Calu3 (cell line): ENCODE data around the gene ATP6AP1. TPM values are rescaled to one million over a fixed set of nuclear protein-coding genes. Genes with fewer than 3 reads are reported as not detected.

Experiments used
- BruUV-seq: library from RNA; stranded (reverse); fragments of 400-500 nt; replicated peaks from 2 replicates; lab custom pipeline; 2021; lab: Mats Ljungman, UMichigan
- CTCF ChIA-PET: fragments of 300-600 bp; sonication (Branson Sonifier 250); formaldehyde crosslinking; loops from one replicate; lab custom pipeline; 2022; ENCODE audit warnings: antibody characterized with exemption; lab: Charles Lee
- DNase-seq: peaks from one replicate; pipeline ENCODE4 v3.0.0; 2022
- H3K27ac Mint-ChIP-seq: one replicate; pipeline ENCODE4 v1.8.0; 2022; ENCODE audit warnings: mixed read lengths; ENCODE audit not compliant: unreplicated experiment
- H3K27me3 Mint-ChIP-seq: one replicate; pipeline ENCODE4 v1.8.0; 2022; ENCODE audit warnings: mixed read lengths; ENCODE audit not compliant: unreplicated experiment
- H3K36me3 Mint-ChIP-seq: one replicate; pipeline ENCODE4 v1.8.0; 2022; ENCODE audit warnings: mild to moderate bottlenecking, moderate library complexity, mixed read lengths; ENCODE audit not compliant: insufficient read depth, unreplicated experiment
- H3K4me1 Mint-ChIP-seq: one replicate; pipeline ENCODE4 v1.8.0; 2022; ENCODE audit warnings: mild to moderate bottlenecking, low read depth, mixed read lengths; ENCODE audit not compliant: unreplicated experiment
- H3K4me3 Mint-ChIP-seq: one replicate; pipeline ENCODE4 v1.8.0; 2022; ENCODE audit warnings: mild to moderate bottlenecking, low read depth, moderate library complexity, mixed read lengths; ENCODE audit not compliant: unreplicated experiment
- H3K9me3 Mint-ChIP-seq: one replicate; pipeline ENCODE4 v1.8.0; 2022; ENCODE audit warnings: low read depth, mixed read lengths; ENCODE audit not compliant: unreplicated experiment
- CTCF ChIP-seq: fragments of 200-600 bp; IDR thresholded peaks from one replicate; pipeline ENCODE4 v1.8.0; 2022; ENCODE audit warnings: antibody characterized with exemption; ENCODE audit not compliant: unreplicated experiment
- intact Hi-C: fragments of 100-400 bp; cut with micrococcal nuclease; formaldehyde crosslinking; loops from one replicate; pipeline ENCODE4 v1.10.0; 2022; ENCODE audit not compliant: unreplicated experiment
- total RNA-seq: library from RNA; stranded (reverse); gene quantifications from 2 replicates; pipeline ENCODE4 v1.2.3, GENCODE V29; 2022

ATP6AP1 gene
- total RNA-seq, 1 experiment from 2014 or later, result 109 TPM

GRCh38 chrX:154478728-154479622 lies 50.5 kb downstream of the ATP6AP1 start, which contains the start of gene LAGE3:
Gene LAGE3 (minus strand): TSS chrX:154479281. CDS start chrX:154478915, 366 bp downstream.
- Mint-ChIP-seq H3K27me3 (no peaks in the 10 kb centered on the region), H3K36me3 (peaks cover 51% of the 10 kb centered on the region), H3K27ac (peak within 1 kb of the TSS; percentile 66), H3K9me3 (no peaks in the 10 kb centered on the region), H3K4me3 (peak within 1 kb of the TSS; percentile 74), H3K4me1 (no peaks in the 10 kb centered on the region)
- BruUV-seq, result no TSS peak
- intact Hi-C loops, result no loop called here
- no peak for TF ChIP-seq CTCF
- CTCF ChIA-PET, result no interaction called here
- DNase-seq, result peak; percentile 98

GRCh38 chrX:154481195-154481594 lies 52.7 kb downstream of the ATP6AP1 start:
- no peak for TF ChIP-seq CTCF
- H3K36me3 Mint-ChIP-seq, result peaks cover 53% of the 10 kb centered on the region
- H3K9me3 Mint-ChIP-seq, result no peaks in the 10 kb centered on the region
- H3K4me3 Mint-ChIP-seq, result no peak overlapping the region
- no peaks in the 10 kb centered on the region for H3K4me1 Mint-ChIP-seq
- no peak for DNase-seq
- CTCF ChIA-PET, result no interaction called here
- no peak overlapping the region for H3K27ac Mint-ChIP-seq
- H3K27me3 Mint-ChIP-seq, result no peaks in the 10 kb centered on the region
- intact Hi-C loops, result no loop called here
- no TSS peak for BruUV-seq

- no TSS peak for BruUV-seq
- CTCF ChIA-PET, result no interaction called here
- Mint-ChIP-seq H3K4me3 (no peak overlapping the region), H3K36me3 (peaks cover 53% of the 10 kb centered on the region), H3K27me3 (no peaks in the 10 kb centered on the region), H3K9me3 (no peaks in the 10 kb centered on the region), H3K4me1 (no peaks in the 10 kb centered on the region), H3K27ac (no peak overlapping the region)
- DNase-seq, result no peak
- TF ChIP-seq CTCF, result no peak
- intact Hi-C loops, result no loop called here
Measured at GRCh38 chrX:154481911-154482601, 53.6 kb downstream of the ATP6AP1 start.

- no TSS peak for BruUV-seq
- CTCF ChIA-PET, result interaction anchor here (0.6 kb wide), 1 partner anchor 68 kb away, joined by 3 read pairs; no protein-coding TSS in a partner anchor
- intact Hi-C loops, result no loop called here
- H3K27ac Mint-ChIP-seq, result no peak overlapping the region
- H3K27me3 Mint-ChIP-seq, result no peaks in the 10 kb centered on the region
- DNase-seq, result no peak
- no peaks in the 10 kb centered on the region for H3K9me3 Mint-ChIP-seq
- H3K4me1 Mint-ChIP-seq, result no peaks in the 10 kb centered on the region
- TF ChIP-seq CTCF, result no peak
- H3K4me3 Mint-ChIP-seq, result no peak overlapping the region
- H3K36me3 Mint-ChIP-seq, result peaks cover 55% of the 10 kb centered on the region
Measured at GRCh38 chrX:154482786-154483185, 54.3 kb downstream of the ATP6AP1 start.
